Stimulated activated CD4-positive, alpha-beta T cell treated with anti-CD3 and anti-CD28 coated beads, Interleukin-2, amount 100 ng/mL, for 24 hours (primary cell): Measurements from ENCODE around the gene RPRML.
A peak's percentile ranks its signal among the peaks of the same experiment; 100 is the strongest.

Experiments used
- DNase-seq, 2 donors: peaks; one replicate each; pipeline ENCODE4 v3.0.0-alpha.2; 2020

Gene RPRML

DNA sequence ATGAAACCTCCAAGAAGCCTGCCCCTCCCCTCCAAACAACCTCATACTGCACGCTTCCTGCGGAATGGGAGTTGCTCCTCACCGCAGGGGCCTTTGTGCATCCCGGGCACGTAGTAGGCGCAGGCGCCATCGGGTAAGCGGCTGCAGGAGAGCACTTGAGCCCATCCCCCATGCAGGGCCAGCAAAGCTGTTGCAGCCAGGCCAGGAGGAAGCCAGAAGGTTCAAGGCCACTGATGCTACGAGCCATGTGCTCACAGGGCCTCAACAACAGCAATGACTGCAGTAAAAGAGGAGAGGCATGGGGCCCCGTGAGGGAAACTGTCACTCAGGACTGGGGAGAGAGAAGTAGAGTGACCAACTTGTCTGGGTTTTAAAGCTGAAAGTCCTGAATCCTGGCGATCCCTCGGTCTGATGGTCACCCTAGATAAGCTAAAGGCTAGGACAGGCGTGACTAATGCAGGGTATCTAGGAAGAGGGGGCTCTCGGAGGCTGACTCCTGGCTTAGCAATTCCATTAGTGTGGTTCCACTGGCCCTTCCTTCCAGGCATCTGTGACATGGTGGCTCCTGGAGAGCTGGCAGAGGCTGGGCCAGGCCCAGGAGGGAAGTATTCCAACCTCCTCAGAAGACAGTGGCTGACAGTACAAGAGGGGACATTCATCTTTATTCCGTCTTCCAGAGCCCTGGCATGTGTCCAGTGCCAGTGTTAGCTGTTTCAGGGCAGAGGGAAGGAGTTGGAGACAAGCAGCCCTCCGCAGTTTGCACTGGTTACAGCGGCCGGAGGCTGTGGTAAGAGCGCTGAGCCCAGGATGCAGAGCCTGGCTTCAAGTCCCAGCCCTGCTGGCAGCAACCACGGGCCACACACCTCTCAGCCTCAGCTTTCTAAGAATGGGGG, 35.3 kb downstream of the RPRML start:
- peak in 1 of 2 donors; percentile 22 for DNase-seq

DNA sequence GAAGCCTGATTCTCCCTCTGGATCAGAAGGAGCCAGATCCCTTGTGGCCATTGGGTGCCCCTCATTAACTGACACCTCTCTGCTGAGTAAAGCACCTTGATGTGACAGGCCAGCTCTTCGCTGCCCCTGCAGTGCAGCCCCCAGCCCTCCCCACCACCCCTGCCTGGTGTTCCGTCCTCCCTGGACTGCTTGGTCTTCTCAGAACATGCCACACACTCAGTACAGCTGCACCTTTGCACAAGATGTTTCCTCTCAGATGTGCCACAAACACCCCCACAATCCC, 35.9 kb downstream of the RPRML start:
- DNase-seq: no peak

DNA sequence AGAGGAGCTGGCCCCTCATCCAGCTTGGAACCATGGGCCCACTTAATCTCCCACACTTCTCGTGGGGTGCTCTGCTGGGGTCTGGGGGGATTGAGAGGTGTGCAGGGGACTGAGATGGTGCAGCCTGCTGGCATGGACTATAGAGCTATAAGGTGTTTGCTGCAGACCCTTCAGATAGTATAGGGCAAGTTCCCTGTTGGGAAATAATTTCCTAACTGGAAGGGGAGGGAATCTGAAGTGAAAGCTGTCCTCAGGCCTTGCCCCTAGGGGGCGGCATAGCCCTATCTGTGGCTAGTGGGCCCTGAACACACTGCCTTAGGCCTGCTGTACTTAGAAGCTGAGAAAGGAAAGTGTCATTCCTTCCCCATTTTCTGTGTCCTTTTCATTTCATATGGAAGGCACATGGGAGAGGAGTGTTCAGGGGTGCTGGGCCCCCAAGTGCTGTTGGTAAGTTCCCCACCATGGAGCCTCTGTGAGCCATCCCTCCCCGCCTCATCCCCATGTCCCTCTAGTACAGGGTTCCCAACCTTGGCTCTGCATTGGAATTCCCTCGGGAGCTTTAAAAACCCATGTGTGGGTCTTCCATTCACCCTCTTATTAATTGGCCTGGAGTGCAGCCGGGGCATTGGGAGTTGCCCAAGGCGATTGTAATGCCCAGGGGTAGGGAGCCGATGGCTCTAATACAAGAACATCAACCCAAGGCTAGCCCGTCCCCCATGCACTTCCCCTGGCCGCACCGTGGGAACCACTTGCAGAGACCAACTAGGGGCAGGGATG, 36.4 kb downstream of the RPRML start:
- DNase-seq: peak; percentile 58 to 66

DNA sequence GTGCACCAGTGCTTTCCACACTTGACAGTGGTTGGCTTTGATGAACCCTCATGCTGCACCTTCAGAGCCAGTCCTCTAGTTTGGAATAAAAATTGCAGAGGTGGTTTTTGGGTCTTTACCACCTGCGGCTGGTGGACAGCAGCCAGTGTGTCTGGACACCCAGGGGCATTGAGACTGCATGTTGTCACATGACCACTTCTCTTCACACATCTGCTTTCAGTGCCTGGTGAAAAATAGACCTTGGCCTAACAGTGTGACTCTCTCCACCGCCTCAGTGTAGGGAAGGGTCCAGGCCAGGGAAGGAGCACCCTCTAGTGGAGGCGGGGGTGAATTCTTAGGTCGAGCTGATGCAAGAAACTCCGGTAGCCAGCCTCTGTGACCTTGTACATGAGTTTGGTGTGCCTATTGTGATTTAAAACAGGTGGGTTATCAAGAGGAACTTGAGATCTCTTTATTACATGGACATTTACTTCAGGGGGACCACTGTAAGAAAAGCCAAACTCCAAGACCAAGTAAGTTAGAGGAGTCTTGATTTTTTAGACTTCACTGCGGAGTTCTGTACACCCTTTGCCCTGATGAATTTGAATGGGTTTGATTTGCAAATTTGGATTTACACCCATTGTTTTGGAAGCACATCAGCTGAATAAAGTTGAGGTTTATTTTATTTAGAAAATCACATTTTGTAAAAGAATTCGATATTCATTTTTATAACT, 38.2 kb downstream of the RPRML start:
- DNase-seq: peak; percentile 73 to 74

DNA sequence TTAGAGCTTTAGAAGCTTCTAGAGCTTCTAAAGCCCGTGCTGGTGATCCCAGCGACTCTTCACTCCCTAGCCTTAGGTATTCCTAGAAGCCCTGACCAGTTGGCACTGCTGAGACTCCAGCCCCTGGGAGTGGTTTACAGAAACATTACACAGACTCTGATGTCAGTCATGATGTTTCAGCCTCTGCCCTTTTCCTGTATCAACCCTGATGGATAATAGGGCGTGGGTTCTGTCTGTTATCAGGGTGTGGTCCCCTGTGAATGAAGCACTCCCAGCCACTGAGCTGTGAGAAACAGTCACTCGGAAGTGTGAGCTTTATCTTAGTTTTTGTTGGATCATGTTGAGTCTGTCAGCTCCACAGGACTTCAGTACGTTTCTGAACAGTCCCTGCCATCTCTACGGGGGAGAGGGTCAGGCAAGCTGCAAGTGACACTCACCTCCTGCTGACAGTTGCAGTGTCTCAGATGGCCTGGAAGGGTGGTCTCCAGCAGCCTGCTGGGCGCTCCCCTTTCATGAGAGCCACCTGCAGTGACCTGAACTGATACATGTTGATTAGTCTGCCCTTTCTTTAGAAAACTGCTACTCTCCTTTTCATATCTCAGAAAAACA, 43.3 kb downstream of the RPRML start:
- no peak for DNase-seq

DNA sequence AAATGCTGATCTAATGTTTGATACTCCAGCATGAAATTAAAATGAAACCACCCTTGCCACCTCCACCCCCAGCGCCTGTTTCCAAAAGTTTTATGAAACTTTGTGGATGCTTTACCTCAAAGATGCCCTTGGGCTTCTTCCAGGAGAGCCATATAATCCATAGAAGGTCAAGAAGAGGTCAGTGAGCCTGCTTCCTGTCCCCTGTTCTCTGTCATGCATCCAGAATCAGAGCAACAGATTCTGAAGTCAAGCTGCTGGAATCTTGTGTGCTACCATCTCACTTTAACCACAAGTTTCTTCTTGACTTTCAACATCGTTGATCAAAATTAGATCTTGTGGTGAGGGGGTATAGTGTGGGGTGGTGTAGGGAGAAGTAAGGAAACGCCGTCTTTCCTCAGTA, 47.5 kb downstream of the RPRML start:
- no peak for DNase-seq

DNA sequence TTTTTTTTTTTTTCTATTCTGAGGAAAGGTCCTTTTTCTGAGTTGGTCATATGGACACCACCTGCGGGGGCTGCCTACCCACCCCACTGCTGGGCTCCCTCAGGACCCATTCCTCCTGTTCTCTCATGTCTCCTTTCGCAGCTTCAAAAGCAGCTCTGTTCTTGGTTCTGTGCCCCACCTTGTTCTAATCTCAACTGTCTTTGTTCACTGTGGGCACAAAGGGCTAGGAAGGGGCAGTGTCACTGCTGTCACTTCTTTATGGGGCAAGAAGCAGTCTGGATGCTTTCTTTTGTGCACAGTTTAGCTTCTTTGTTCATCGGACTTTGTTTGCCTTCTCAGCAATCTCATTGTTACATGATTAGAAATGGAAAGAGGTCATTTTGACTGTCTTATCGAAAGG, 49.0 kb downstream of the RPRML start:
- DNase-seq: no peak

DNA sequence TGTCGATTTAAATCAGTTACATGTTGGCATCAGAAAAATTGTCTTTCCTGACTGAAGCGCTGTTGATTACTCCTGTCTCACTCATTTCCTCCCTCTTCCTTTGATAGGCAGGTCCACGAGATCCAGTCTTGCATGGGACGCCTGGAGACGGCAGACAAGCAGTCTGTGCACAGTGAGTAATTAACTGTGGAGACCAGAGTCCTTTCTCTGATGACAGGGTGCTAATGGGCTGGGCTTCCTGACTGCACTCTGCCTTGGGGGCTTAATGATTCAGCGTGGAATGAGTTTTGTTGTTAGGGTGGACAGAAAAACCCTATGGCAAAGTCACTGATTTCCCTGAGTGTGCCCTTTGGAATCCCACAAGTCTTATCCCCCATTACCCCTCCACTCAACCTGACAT, 49.6 kb downstream of the RPRML start:
- no peak for DNase-seq

DNA sequence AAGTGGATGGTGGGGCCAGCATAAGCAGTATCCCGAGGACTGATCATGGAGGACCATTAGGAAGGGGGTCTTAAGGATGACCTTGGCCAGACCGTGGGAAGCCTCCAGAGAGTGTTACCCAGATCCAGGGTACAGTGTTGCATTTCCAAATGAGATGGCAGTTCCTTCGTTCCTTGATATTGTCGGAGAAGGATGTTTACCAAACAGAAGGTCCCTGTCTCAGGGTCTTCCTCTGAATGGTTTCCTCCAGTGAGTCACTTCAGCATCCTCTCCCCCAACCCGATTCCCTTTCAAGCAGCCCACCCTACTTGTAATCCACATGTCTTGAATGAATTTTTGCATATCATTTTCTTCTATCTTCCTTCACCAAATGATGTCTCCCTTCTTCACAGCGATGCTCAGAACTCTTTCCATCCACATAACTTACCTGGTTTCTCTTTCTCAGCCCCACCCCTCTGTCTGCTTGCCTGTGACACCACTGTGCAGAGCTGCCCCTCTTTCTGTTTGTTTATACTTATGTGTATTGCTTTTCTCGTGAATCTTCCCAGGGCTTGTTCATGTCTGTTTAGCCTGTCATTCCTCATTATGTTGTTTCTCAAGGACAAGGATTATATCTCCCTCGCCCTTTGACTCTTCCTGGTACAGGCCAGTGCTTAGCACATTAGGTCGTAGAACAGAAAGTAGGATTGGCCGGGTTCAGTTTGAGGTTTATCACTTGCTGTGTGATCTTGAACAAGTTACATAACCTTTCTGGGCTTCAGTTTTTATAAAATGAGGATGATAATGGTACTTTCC, 50.4 kb downstream of the RPRML start:
- no peak for DNase-seq
